HG03103 (cell line): ENCODE measurements around the gene ISG20L2.

Experiments used
- ATAC-seq: cut with Tn5 transposase; IDR thresholded peaks from one replicate; pipeline ENCODE4 v1.9.1; 2021; ENCODE audit warnings: low read depth; ENCODE audit not compliant: unreplicated experiment

ISG20L2 gene

DNA sequence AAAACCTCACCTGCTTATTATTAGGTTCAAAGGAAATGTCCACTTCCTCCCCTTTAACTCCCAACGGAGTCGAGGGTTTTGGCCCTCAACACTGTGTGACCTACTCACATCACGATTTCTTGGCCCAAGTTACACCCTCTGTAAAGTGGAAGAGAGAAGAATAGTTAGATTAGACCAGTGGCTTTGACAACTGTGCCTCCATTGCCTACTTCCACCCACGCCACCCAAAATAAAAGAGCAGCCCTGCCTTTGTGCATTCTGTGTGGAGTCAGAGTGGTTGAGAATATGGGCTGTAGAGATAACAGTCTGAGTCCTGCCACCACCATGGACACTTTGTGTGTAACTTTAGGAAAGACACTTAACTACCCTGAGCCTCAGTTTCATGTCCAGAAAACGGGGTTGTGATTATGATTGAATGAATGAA, 27.0 kb upstream of the ISG20L2 start:
- no peak for ATAC-seq

DNA sequence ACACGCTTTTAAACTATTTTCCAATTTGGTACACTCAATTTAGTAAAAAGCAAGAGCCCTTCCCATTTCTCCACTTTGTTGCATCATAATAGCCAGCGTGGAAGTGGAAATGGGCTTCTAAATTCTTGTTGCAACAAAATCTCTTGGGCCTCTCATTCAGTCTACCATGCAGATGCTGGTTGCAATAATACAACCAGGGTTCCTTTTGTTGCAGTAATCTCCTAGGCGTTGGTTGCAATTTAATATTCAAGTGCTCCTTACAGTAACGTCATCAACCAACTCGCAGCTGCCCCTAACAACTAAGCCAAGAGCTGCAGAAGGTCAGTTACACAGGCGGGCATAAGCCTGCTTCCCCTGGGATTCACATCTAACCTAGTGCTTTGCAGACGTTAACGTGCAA, 25.7 kb upstream of the ISG20L2 start:
- no peak for ATAC-seq

DNA sequence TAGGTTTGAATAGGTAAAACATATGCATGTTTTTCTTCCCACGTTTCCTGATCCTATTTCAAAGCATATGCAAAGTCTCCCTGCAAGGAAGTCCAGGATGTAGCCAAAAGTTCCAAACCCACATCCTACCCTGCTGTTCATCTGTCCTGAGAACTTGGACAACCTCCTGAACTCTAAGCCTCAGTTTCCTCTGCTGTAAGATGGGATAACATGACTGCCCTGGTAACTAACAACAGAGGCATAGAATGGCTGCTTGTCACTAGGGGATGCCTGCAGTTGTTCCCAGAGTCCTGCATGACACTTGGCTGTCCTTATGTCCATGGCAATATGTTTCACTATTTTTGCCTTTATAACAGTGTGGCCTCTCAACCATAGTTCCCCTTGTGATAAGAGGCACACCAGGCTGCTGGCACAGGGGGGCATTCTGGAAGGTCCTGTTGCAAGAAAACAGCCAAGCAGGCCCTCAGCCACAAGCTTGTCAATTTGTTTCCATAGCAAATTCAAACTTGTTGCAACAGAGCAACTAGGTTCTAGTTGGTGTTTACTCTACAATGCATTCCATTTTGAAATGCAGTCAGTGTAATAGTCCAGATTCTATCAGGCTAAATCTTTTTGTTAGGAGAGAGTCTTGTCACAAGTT, 24.4 kb upstream of the ISG20L2 start:
- ATAC-seq = no peak

DNA sequence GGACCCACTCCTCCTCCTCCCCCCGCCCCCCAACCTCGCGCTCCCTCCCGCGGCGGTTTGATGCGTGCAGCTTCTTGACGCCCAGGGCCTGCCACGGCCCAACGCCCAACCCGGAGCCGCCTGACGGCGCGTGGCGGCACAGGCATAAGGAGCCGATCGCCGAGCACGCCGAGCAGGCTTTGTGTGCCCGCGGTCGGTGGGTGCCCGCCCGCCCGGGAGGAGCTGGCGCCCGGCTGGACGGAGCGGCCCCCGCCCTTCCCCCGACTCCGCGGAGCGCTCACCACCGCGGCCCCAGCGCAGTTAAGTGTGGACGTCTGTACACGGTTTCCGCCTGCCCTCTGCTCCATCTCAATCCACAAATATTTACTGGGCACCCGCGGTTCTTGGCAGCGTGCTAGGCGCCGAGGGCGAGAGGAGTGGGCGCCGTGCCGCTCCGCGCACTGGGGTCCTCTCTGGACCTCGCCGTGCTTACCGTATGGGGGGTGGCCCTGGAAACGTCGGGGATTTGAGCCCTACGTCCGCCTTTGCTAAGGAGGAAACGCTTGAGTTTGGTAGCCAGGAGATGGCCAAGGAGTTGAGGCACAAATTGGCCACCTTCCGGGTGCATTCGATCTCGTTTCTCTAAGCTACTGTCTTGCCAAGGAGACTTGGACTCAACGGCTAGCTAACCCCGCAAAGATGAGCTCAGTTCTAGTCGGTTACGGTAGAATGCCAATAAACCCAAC, 23.4 kb upstream of the ISG20L2 start:
- peak; percentile 39 for ATAC-seq

DNA sequence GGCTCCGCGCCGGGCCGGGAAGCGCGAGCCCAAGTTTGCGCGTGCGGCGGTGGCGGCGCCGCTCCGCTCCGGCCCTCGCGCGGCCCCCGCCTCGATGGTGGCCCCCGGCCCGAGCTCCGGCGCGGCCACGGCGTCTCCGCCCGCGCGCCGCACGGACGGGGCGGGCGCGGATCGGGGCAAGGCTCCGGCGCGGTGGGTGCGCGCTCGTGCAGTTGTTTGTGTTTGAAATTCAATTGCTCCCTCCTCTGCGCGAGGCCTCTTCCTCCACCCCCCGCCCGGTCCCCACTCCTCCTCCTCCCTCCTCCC, 22.8 kb upstream of the ISG20L2 start, which contains the start of gene HDGF:
TSS of gene HDGF (minus strand) at position 225 of the 306 bp plus-strand sequence. CDS start 246 bp downstream, outside the sequence.
- no peak for ATAC-seq

DNA sequence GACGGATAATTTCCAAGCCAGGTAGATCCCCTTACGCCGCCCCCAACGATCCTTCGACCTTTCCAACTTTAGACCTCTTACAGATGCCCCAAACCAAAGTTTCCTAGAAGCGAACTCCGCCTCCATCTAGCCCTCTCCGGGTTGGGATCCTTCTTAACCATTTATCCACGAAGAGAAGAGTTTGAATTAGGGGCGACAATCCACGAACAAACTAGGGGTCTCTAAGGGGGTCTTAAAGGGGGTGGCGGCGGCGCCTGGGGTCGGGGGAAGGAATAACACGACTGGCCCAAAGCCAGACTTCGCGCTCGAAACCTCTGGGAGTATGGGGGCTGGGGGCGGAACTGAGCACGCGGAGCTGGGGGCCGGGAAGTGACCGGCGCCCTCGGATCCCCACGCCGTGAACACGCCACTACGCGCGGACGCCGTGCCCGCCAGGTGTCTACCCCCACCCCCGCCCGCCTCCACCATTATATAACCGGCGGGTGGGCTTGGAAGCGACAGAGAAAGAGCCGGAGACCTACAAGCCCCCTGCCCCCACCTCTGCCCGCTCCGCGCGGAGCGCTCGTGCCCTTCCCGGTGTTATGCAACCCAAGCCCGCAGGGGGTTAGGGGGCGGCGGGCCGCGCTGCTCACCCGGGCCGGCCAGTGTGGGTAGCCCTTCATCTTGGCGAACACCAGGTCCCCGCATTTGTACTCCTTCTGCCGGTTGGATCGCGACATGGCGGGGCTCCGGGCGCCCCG, 22.3 kb upstream of the ISG20L2 start:
- ATAC-seq = peak; percentile 8

DNA sequence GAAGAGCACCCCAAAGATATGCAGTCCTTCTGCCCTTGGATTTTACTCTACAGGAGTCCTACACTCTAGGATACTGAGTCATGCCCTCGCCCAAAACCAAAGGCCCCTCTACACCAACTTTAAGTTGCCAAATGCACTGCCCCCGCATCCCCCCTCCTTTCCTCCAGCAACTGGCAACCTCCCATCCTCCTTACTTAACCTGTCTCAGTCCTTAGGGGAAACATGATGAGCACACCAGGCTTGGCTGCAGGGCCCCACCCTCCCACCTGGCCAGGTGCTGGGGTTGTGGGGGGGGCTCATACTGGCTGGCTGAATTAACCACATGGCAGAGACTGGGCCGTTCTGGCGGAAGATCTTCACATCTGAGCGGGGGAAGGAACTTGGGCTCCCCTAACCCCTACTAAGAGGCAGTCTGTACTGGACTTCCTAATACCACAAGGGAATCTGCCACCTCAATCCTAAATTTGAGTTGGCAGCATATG, 21.7 kb upstream of the ISG20L2 start:
- no peak for ATAC-seq

DNA sequence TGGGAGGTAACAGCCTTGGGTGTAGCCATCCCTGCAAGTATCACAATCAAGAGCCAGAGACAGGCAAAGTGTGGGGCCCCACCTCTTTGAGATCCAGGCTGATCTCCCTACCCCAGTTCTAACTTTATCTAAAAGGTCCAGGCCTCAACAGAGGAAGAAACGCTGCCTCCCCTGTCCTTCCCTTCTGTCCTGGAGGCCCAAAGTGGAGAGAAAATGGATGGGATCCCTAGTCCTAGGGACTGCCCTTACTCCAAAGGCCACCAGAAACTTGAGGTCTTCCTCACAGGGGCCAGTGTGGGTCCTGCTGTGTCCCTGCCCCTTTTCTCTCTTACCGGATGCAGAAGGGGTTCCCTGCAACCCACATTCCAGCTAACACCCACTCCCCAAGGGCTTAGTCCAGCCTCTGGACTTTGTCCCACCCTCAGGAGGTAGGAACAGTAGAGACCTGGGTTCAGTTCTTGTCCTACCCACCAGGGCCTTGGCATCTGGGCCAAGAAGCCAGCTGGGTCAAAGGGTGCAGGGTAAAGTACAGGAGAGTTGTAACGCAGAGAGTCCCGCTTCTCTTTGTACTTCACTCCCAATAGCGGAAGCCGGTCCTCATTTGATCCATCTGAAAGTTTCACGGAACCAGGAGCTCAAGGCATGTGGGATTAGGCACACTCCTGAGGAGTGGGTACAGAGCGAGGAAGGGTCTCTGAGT, 21.0 kb upstream of the ISG20L2 start:
- ATAC-seq = no peak

DNA sequence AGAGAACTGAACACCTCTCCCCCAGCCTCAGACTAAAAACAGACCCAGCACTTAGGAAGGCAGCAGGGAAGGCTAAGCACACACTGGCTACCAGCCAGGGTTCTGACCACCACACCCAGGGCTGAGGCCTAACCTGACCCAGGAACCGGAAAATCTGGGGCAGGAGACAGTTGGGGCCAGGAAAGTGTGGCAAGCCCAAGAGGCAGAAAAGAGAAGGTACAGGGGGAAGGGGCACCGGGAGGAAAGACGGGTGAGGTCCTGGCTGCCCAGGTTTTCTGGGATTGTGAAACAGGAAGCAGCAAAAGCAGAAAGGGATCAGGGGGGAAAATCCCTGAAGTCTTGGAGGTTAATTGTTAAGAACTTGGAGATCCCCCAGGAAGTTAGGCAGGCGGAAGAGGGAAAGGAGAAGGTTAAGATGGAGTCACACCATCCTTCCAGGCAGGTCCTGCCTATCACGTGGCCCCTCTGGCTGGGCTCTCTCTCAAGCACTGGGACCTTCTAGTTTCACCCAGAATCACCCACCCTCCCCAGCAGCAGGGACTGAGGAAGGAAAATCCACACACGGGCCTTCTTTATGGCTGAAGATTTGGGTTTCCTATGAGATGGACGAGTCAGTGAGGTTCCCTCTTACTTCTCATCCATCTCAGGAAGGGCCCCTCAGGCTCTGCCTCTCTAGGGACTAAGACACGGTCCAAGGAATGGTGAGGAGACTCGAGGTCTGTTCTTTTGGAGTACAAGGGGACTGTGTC, 20.3 kb upstream of the ISG20L2 start:
- ATAC-seq = no peak

DNA sequence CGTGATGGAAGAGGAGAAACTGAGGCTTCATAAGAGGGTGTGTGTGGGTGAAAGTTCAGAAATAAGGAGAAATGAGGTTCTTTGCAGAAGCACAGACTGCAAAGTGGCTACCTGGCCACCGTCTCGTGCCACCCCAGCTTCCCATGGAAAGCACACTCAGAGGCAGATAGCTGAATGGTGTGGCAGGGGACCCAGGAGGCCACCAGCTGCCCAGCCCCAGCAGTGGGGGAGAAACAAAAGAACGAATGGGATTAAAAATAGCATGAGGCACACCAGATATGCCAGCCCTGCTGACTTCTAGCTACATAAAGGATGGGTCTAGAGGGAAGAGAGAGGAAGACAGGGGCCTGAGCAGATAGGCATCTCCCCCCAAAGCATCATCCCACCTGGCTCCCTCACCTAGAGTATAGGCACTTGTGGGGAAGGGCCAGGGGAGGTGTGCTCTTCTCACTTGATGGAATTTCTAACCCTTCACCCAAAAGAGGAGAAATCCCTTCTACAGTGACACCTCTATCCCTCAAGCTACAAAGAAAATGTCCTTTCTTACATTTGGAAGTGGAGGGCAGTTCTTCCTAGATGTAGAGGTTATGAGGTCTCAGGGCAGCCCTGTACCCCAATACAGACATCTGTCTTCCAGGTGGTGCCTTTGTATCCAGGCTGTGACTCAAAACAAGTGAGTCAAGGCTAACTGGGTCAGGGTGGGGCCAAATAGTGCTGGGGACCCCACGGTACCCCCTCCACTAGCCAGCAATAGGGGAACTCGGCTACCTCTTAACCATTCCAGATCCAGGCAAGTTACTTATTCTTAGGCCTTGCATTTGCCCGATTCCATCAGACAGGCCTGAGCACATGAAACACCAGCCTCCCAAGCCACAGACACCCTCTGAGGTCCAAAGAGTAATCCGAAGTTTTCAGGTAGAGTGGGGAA, 19.4 kb upstream of the ISG20L2 start:
- ATAC-seq = no peak

DNA sequence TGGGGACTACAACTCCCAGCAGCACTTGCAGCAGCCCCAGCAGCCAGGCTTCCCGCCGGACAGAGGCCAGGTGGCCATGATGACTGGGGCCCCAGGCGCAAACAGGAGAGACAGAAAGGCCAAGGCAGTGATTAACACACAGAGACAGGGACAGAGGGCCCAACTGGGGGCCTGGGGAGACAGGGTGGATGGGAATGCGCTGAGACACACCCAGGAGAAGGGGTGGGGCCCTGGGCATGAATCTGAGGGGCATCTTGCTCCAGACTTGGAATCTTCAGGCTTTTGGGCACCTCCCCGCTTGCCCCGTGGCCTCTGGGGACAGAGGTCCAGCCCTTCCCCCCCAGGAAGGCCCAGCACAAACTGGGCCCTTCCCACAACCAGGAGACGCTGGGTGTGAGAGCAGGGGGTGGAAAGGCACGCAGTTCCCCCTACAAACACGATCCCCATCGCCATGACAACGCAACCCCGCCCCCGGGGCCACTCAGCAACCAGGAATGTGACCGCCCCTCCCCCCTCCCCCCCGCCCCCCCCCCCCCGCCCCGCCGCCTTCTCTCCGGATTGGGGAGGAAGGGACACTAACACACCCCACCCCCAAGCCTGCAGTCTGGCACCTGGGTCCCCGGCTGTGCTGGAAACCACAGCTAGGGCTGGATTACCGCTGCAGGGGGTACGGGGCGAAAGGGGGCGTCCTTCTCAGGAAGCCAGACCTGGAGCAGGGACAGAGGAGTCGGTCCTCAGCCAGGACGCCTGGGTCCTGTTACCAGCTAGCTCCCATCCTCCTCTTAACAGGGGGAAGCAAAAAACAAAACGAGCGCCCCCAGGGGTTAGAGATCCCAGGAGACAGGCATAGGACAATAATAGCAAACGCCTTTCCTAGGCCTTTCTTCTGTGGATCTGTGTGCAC, 18.4 kb upstream of the ISG20L2 start:
- no peak for ATAC-seq

DNA sequence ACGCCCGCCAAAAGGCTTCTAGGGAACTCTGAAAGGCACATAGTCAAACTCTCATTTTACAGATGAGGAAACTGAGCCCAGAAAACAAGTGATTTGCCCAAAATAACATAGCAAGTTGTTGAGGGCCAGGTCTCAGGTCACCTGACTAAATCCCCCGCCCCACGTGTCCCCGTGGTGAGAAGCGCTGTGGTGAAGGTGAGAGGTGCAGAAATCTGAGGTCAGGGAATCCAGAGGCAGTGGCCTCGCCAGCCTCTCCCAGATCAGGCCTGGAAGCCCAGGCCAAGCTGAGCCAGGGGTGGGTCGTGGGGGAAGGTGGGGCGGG, 17.8 kb upstream of the ISG20L2 start:
- ATAC-seq = no peak

DNA sequence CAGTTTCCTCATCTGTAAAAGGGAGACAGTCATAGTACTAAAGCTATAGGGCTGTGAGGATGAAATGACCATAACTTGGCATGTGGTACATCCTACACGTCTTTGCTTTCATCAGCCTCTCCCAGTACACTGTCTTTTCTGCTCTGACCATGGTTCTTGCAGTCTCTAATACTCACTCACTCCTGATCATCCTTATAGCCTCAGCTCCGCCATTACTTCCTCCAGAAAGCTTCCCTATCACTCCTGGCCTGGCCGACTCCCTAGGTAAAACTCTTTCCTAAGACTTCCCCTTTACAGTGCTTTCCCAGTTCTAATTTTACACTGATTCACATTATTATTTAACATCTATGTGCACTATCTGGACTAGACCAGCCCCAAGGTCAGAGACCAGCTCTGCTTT, 17.3 kb upstream of the ISG20L2 start:
- ATAC-seq = no peak

DNA sequence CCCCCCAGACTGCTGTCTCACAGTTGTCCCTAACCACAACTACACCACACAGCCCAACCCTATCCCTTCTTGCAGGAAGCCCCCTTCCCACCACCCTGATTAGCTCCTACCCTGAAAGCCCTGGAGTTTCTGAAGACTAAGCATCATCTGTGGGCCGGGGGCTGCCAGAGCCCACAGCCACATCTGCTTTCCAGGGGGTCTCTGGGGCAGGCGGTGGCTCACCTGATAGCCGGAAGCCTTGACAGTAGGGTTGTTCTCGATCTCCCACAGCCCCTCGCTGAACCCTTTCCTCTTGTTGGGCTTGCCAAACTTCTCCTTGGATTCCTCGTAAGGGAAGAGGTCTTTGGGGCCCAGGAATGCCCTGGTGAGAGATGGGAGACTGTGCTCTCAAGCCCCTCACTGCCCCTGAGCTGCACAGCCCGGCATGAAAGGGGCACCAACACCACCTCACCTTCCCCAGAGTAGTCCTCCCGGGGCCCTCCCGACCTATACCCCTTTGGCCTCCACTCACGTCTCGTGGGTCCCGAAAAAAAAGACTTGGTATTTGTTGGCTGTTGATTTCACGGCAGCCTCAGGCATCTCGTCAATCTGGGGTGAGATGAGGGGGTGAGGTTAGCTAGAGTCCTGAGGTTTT, 16.3 kb upstream of the ISG20L2 start:
- no peak for ATAC-seq

DNA sequence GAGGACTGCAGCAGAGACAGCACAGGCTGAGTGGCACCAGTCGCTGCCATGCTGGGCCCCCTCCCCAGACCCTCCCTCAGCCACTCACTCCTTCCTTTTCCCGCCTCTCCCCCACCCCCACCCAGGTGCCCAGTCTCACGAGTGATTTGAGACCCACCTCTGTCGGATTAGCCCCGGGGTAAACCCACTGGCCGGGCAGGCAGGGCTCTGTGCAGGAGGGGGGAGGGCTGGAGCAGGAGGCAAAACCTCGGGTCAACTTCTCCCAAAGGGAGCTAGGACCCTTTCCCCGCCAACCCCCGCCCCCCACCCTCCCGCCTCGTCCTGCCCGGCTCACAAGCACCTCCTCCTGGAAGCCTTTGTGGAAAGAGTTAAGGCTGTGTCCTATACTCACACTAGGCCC, 15.8 kb upstream of the ISG20L2 start:
- no peak for ATAC-seq

DNA sequence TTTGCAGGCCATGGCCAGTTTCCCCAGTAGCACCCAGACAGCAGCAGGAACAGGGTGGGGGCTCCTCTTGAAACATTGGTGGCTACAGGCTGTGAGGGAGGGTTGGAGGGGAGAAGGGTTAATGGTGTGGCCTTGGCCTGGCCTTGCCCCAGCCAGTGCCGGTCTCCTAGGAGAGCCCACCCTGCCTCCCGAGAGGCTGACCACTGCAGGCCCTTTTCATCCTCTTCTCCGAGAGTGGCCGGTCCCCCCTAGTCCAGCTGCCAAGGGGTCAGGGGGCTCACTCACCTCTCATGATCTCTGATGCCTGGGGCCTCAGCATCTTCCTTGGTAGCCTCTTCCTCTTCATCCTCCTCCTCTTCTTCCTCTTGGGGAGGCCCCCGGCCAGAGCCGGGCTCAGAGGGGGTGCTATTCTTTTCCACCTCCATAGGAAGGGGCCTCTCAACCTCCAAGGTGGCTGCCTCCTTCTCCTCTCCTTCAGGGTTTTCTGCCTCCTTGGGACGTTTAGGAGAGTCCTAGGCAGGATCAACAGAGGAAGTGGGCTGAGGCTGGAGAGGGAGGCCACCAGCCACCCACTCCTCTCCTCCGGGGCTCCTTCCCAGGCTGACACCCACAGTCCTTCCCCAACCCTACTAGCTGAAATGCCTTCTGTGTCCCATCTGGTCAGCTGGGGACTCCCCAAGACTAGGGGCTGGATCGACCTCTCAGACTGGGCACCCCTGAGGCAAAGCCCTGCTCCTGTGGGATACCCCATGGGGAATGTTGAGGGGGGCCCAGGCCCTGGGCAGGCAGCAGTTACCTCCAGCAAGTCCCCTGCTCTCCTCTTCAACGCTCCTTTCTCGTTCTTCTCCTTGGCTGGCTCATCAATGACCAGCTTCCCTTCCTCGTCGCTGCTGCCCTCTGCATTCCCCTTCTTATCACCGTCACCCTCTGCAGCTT, 15.1 kb upstream of the ISG20L2 start:
- no peak for ATAC-seq

DNA sequence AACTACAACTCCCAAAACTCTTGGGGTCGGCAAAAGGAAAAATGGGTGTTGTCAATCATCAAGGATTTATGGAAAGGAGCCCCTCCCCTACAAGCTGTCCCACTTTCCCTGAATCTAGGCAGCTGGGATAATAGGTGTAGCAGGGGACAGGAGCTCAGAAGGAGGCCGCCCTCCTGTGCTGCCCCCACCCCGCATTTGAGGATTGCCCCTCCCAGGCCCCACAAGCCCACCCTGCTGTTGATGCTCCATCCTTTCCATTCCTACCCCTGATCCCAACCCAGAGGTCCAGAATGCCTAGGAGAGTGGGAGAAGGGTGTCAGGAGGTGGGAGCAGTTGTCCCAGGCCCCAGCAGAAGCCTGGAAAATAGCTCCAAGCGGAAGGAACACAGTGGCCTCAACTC, 14.2 kb upstream of the ISG20L2 start:
- ATAC-seq = no peak
